ENCODE measurements around the gene CYRIA. TPM values are rescaled to one million over a fixed set of nuclear protein-coding genes. Genes with fewer than 3 reads are reported as not detected.

The CYRIA gene
- total RNA-seq, 1 donor from 2014 or later: 11.1 TPM

DNA sequence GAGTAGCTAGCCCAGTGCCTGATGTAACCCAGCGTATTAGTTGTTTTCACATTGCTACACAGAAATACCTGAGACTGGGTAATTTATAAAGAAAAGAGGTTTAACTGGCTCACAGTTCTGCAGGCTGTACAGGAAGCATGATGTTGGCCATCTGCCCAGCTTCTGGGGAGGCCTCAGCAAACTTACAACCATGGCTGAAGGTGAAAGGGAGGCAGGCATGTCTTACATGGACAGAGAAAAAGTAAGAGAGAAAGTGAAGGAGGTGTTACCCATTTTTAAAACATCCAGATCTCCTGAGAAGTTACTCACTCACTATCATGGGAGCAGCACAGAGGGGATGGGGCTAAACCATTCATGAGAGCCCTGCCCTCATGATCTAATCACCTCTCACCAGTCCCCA is 6.1 kb upstream of the CYRIA start:
- H3K27me3 Mint-ChIP-seq (ENCODE audit: low read depth): peaks cover 3% of the 10 kb centered on the region

DNA sequence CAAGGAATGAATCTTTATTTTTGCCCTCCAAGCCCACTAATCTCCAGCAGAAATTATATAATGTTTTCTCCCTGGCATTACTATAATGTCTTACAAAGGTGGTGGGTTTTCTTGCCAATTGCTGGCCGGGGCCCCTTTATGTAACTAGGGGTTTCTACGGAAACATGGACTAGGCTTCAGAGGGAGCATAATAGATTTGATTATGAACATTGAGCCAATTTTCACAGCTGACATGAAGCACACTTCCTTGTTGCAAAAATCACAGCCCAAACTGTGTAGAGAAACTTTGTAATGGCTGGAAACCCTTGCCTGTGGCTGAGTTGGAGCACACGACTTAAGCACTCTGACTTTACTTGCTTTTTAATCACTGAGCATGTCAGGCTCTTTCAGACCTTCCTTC is 3.8 kb upstream of the CYRIA start:
- Mint-ChIP-seq H3K27ac (ENCODE audit: unreplicated experiment) (no peak overlapping the region), H3K4me3 (no peak overlapping the region), H3K36me3 (ENCODE audit: low read depth) (no peaks in the 10 kb centered on the region), H3K27me3 (ENCODE audit: low read depth) (peaks cover 11% of the 10 kb centered on the region), H3K4me1 (peaks cover 34% of the 10 kb centered on the region), H3K9me3 (no peaks in the 10 kb centered on the region)
- TF ChIP-seq, protein P1, sequence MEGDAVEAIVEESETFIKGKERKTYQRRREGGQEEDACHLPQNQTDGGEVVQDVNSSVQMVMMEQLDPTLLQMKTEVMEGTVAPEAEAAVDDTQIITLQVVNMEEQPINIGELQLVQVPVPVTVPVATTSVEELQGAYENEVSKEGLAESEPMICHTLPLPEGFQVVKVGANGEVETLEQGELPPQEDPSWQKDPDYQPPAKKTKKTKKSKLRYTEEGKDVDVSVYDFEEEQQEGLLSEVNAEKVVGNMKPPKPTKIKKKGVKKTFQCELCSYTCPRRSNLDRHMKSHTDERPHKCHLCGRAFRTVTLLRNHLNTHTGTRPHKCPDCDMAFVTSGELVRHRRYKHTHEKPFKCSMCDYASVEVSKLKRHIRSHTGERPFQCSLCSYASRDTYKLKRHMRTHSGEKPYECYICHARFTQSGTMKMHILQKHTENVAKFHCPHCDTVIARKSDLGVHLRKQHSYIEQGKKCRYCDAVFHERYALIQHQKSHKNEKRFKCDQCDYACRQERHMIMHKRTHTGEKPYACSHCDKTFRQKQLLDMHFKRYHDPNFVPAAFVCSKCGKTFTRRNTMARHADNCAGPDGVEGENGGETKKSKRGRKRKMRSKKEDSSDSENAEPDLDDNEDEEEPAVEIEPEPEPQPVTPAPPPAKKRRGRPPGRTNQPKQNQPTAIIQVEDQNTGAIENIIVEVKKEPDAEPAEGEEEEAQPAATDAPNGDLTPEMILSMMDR (conservative IDR thresholded peaks at IDR 0.05): no peak
- DNase-seq (ENCODE audit: low read depth, low spot score): no peak

More for the DNA sequence above, 6.1 kb upstream of the CYRIA start:
- H3K36me3 Mint-ChIP-seq (ENCODE audit: low read depth): no peaks in the 10 kb centered on the region
- no peaks in the 10 kb centered on the region for H3K9me3 Mint-ChIP-seq
- H3K4me1 Mint-ChIP-seq: peaks cover 19% of the 10 kb centered on the region
- no peak for DNase-seq (ENCODE audit: low read depth, low spot score)
- TF ChIP-seq, protein P1 (conservative IDR thresholded peaks at IDR 0.05): no peak
- H3K4me3 Mint-ChIP-seq: no peak overlapping the region
- no peak overlapping the region for H3K27ac Mint-ChIP-seq (ENCODE audit: unreplicated experiment)

DNA sequence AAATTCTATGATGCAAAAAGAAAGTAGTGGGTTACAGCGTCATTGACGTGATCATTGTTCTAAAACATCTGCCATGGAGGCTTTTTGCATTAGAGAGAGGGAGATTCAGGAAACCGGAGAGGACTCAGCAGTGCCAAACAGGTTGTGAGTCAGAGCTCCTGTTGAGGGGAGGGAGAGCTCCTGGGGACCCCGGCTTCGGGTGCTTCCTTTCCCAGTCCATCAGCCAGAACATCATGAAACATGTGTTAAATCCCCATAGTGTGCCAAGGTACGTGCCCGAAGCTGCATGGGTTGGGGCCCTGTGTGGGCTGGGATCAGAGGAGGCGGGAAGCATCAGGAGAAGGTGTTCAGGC is 791 bp upstream of the CYRIA start:
- TF ChIP-seq, protein P1 (conservative IDR thresholded peaks at IDR 0.05): no peak
- no peaks in the 10 kb centered on the region for H3K36me3 Mint-ChIP-seq (ENCODE audit: low read depth)
- H3K9me3 Mint-ChIP-seq: no peaks in the 10 kb centered on the region
- peak overlapping the region; percentile 89 for H3K4me3 Mint-ChIP-seq
- H3K27me3 Mint-ChIP-seq (ENCODE audit: low read depth): peaks cover 13% of the 10 kb centered on the region
- H3K27ac Mint-ChIP-seq (ENCODE audit: unreplicated experiment): no peak overlapping the region
- no peak for DNase-seq (ENCODE audit: low read depth, low spot score)
- peaks cover 44% of the 10 kb centered on the region for H3K4me1 Mint-ChIP-seq

DNA sequence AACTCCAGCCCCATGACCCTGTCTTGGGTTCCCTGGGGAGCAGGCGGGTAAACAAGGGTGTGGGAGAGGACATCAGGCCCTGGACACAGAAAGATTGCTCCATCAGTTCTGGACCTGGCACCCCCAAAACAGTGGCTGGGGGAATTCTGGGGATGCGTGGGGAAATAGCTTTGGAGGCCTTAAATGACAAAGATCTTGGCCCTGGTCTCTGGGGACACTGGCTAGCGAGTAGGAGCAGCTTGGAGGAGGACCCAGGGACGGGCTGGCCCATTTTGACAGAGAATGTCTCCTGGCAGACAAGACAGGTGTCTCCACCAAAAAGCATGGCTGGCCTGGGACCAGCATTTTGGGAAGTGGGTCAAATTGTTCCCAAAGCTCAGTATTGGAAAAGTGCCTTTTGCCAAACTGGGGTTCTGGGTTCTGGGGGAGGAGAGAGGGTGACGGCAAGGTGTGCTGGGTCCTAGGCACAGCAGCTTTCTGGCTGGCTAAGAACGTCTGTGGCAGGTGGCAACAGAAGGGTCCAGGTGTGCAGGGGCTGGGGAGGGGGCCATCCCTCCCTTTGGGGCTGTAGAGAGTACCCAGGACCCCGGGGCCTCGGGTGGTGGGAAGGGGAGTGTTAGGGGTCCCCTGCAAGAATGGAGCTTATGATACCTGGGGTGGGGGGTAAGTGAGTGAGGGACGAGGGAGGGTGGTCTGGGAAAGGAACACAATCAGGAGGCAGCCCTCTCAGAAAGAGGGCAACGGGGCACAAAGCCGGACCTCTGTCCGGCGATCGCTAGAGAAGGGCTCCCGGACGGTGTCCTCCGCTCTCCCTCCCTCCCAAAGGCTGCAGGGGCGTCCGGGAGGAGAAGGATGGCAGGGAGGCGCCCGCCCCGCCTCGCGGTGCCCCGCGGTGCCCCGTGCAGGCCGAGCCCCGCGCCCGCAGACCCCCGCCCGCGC is 556 bp downstream of the CYRIA start:
- H3K9me3 Mint-ChIP-seq: no peaks in the 10 kb centered on the region
- H3K27me3 Mint-ChIP-seq (ENCODE audit: low read depth): peaks cover 13% of the 10 kb centered on the region
- H3K27ac Mint-ChIP-seq (ENCODE audit: unreplicated experiment): no peak overlapping the region
- H3K4me1 Mint-ChIP-seq: peaks cover 44% of the 10 kb centered on the region
- no peaks in the 10 kb centered on the region for H3K36me3 Mint-ChIP-seq (ENCODE audit: low read depth)
- H3K4me3 Mint-ChIP-seq: peak overlapping the region; percentile 86
- no peak for DNase-seq (ENCODE audit: low read depth, low spot score)
- TF ChIP-seq, protein P1 (conservative IDR thresholded peaks at IDR 0.05): no peak

DNA sequence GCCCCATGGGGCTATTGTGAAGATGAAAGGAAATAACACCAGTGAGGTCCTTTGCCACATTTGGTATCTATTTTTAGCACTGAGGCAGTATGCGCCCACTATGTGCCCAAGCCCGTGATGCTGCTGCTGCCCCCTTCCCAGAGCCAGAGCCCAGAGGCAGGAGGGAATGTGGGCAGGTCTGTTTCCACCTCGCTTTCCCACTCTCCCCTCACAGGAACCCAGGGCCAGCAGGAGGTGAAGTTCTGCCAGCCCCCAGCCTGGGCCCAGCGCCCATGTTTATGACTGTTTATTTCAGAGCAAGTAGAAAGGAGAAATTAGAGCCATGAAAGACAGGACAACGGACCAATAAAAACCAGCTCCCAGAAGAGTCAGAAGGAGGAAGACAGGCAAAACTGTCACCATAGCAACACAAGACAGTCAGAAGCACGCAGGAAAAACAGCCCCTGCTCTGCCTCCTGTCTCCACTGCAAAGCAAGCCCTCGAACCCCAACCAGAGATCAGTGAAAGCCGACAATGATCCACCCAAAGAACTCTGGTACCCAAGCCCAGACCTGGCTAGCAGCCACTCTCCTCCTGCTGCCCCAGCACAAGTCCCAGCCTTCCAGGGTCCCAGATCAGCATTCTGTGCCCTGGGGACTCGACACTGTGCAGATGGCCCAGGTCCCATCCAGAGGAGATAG is 1.4 kb downstream of the CYRIA start:
- no peaks in the 10 kb centered on the region for H3K36me3 Mint-ChIP-seq (ENCODE audit: low read depth)
- TF ChIP-seq, protein P1 (conservative IDR thresholded peaks at IDR 0.05): no peak
- no peak overlapping the region for H3K27ac Mint-ChIP-seq (ENCODE audit: unreplicated experiment)
- H3K4me3 Mint-ChIP-seq: peak overlapping the region; percentile 86
- DNase-seq (ENCODE audit: low read depth, low spot score): peak; percentile 21
- H3K27me3 Mint-ChIP-seq (ENCODE audit: low read depth): peaks cover 13% of the 10 kb centered on the region
- H3K4me1 Mint-ChIP-seq: peaks cover 35% of the 10 kb centered on the region
- H3K9me3 Mint-ChIP-seq: no peaks in the 10 kb centered on the region

Data from neural crest cell (in vitro differentiated cells).